Endothelial cell of hepatic sinusoid (primary cell): ENCODE results near the gene HBG2.
"Not testable (repeated sequence)": the region's sequence is repeated elsewhere in the genome, so short reads cannot be mapped to it uniquely, and the experiment has no call there.

Source experiments
- in situ Hi-C: cut with HindIII; loops from 2 replicates; pipeline ENCODE4 v1.10.0; 2017; ENCODE audit warnings: low sequenced_read_pairs

The HBG2 gene

DNA sequence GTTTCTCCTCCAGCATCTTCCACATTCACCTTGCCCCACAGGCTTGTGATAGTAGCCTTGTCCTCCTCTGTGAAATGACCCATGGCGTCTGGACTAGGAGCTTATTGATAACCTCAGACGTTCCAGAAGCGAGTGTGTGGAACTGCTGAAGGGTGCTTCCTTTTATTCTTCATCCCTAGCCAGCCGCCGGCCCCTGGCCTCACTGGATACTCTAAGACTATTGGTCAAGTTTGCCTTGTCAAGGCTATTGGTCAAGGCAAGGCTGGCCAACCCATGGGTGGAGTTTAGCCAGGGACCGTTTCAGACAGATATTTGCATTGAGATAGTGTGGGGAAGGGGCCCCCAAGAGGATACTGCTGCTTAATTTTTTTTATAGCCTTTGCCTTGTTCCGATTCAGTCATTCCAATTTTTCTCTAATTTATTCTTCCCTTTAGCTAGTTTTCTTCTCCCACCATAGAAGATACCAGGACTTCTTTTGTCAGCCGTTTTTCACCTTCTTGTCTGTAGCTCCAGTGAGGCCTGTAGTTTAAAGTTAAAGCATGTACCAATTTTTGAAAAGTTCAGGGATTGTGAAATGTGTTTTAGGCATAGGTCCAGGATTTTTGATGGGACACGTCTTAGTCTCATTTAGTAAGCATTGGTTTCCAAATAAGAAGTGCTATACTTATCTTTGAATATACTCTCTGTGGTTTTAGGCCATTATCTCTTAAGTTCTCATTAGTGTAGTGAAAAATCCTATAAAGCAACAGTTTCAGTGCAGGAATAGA is at the start of gene HBG2:
HBG2 (minus strand) TSS at position 136 of the 768 bp plus-strand sequence; CDS start at position 83, 53 bp downstream.
- in situ Hi-C loops, result not testable (repeated sequence)

GRCh38 chr11:5304046-5304445 is 49.5 kb upstream of the HBG2 start:
- in situ Hi-C loops, result no loop called here

- in situ Hi-C loops, result no loop called here
Measured at GRCh38 chr11:5303626-5304025, 49.0 kb upstream of the HBG2 start.

- in situ Hi-C loops, result no loop called here
Measured at GRCh38 chr11:5301846-5302245, 47.3 kb upstream of the HBG2 start, which contains the start of gene OR51B4. TSS of gene OR51B4 (minus strand) at chr11:5301946. CDS start at chr11:5301946, 0 bp downstream.

GRCh38 chr11:5300251-5300650 is 45.7 kb upstream of the HBG2 start:
- in situ Hi-C loops, result no loop called here

DNA sequence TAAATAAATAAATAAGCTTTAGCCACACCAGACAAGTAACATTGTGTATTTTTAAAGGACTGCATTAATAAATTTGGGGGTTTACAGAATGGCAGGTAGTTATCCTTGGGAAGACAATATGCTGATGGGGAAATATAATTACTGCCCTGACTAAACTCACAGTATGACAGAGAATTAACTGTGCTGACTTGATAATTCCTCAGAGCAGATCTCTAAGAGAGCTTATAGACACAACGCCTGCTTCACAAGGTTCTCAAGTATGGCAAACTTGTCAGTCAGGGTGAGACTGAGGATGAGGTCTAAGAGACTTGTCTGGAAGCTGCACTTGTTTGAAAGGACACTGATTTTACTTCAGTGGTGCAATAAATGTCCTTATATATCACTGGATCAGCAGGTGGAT is 43.9 kb upstream of the HBG2 start:
- in situ Hi-C loops, result no loop called here

- in situ Hi-C loops, result no loop called here
Measured at GRCh38 chr11:5297721-5298323, 43.2 kb upstream of the HBG2 start.

GRCh38 chr11:5294342-5294995 is 39.9 kb upstream of the HBG2 start:
- in situ Hi-C loops, result not testable (repeated sequence)

- in situ Hi-C loops, result no loop called here
Measured at GRCh38 chr11:5293028-5293427, 38.4 kb upstream of the HBG2 start.

GRCh38 chr11:5291207-5291838 is 36.7 kb upstream of the HBG2 start:
- in situ Hi-C loops, result no loop called here

DNA sequence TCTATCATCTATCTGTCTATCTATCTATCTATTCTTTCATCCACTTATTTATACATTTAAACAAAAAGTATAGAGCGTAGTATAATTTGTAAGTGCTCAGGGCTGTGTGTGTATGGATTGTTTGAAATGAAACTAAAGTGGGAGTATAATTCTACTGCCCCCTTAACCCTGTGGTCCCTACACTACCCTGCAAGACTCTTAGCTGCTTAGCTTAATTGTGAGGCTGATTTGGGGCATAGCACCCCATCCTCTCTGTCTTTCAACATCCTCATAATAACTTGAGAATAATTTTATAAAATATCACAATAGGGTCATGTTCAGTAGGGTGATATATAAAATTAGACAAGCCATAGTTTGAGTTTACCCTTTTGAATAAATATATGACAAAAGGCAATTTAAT is 35.5 kb upstream of the HBG2 start:
- in situ Hi-C loops, result no loop called here

DNA sequence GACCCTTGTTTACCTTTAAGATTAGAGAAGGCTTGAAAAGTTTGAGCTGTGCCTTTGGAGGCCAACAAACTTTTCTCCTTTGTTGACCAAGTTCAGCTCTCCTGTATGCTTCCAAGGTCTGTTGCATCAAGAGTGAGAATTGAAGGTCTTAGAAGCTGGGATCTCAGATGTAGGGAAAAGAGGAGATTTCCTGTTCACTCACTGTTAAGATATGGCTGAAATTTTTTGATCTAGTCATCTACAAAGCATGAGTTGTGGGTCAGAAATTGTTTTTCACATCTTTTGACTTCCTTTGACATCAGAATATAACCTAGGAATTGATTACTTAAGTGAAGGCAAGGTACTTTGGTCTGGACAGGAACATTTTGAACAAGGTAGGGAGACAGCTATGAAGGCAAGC is 35.1 kb upstream of the HBG2 start:
- in situ Hi-C loops, result no loop called here

- in situ Hi-C loops, result no loop called here
Measured at GRCh38 chr11:5288906-5289550, 34.4 kb upstream of the HBG2 start.

DNA sequence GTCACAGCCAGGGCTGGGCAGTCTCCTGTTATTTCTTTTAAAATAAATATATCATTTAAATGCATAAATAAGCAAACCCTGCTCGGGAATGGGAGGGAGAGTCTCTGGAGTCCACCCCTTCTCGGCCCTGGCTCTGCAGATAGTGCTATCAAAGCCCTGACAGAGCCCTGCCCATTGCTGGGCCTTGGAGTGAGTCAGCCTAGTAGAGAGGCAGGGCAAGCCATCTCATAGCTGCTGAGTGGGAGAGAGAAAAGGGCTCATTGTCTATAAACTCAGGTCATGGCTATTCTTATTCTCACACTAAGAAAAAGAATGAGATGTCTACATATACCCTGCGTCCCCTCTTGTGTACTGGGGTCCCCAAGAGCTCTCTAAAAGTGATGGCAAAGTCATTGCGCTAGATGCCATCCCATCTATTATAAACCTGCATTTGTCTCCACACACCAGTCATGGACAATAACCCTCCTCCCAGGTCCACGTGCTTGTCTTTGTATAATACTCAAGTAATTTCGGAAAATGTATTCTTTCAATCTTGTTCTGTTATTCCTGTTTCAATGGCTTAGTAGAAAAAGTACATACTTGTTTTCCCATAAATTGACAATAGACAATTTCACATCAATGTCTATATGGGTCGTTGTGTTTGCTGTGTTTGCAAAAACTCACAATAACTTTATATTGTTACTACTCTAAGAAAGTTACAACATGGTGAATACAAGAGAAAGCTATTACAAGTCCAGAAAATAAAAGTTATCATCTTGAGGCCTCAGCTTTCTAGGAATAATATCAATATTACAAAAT is 33.7 kb upstream of the HBG2 start:
- in situ Hi-C loops, result no loop called here

DNA sequence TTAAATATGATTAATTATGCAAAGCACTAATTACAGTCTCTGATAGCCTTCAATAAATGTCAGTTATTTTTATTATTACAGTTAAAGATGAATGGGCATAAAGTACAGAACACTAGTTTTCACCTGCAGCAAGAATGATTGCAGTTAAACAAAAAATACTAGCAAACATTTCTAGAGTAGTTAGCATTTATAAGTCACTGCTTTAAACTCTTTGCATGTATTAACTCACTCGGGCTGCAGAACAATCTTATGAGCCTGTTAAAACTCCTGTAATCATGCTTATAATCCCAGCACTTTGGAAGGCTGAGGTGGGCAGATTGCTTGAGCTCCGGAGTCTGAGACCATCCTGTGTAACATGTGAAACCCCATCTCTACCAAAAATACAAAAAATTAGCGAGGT is 32.3 kb upstream of the HBG2 start:
- in situ Hi-C loops, result no loop called here

DNA sequence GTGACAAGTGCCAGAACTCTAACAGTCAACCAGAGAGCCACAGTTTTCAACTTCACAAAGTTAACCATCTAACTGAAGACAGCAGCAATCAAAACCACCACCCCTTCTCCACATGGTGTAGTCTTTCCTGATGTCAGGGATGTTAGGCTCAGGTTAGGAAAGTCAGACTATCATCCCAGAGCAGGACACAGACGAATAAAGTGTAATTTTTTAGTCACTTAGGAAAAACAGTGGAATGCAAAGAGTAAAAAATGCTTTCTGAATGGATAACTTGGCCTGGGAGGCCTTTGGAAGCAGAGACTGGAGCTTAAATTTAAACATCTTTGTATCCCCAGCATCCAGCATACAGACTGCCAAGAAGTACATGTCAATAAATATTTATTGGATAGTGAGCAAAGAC is 31.8 kb upstream of the HBG2 start:
- in situ Hi-C loops, result no loop called here

DNA sequence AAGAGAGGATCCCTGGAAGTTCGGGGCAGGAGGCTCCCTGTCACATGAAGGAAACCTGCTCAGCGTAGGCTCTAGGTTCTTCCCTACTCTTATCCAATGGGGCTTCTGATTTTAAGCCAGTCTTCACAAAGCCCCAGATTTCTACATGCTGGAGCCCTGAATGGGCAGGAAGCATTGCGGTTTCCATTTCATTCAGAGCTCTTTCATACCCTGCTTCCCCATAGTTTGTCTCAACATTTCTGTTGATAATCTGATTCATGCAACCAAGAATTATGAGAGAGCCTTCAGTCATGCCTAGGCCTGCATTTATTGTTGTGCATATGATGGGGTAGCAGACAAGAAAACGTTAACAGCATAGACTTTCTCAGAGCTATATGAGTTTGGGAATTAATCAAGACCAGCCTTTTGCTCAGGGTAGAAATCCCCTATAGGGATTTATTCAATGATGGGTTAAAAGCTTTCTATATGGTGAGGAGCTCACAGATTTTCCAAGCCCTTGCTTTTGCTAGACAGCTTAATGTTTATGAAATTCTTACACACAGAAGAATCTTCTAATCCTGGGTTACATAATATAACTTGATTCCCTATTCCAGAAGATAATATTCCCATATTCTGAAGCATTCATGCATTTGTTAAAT is 31.2 kb upstream of the HBG2 start:
- in situ Hi-C loops, result no loop called here

GRCh38 chr11:5284637-5285036 is 30.1 kb upstream of the HBG2 start:
- in situ Hi-C loops, result no loop called here

DNA sequence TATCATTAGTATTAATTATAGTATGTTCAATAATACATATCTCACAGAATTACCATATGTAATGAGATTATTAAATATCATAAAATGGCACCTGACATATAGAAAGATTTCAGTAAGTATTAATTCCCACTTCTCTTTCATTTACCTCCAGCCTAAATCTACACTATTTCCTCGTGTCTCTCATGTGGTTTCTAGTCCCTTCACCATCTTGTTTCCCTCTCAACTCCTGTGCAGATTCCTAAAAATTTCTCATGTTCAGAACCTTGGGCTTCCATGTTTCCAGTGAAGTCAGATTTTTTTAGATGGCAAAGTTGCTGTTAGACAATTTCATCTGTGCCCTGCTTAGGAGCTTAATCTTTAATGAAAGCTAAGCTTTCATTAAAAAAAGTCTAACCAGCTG is 29.3 kb upstream of the HBG2 start:
- in situ Hi-C loops, result no loop called here

DNA sequence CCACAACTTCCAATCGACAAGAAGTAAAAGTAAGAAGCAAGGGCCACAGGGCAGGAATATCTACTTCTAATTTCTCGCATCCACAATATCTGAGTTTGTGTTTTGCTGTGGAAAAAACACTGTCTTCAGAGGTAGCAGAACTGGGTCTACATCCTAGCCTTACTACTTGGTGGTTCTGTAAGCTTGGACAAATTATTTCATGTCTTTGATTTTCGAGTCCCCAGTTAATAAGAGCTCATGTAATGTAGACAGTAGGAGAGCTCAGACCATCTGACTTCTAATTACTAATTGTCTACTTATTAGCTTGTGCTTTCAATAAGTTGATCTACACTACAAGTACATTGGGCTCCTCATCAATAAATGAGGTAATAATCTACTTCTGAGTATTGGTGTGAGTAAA is 28.5 kb upstream of the HBG2 start:
- in situ Hi-C loops, result no loop called here
